ENCODE measurements around the gene MCCC2. TPM values are rescaled to one million over a fixed set of nuclear protein-coding genes. Genes with fewer than 3 reads are reported as not detected.
"Not testable (repeated sequence)": the region's sequence is repeated elsewhere in the genome, so short reads cannot be mapped to it uniquely, and the experiment has no call there.

MCCC2 gene
- total and polyA plus RNA-seq, 2 donors (not counting 1 experiment from before 2014, with no cell fraction given): 25.7 to 49.7 TPM

DNA sequence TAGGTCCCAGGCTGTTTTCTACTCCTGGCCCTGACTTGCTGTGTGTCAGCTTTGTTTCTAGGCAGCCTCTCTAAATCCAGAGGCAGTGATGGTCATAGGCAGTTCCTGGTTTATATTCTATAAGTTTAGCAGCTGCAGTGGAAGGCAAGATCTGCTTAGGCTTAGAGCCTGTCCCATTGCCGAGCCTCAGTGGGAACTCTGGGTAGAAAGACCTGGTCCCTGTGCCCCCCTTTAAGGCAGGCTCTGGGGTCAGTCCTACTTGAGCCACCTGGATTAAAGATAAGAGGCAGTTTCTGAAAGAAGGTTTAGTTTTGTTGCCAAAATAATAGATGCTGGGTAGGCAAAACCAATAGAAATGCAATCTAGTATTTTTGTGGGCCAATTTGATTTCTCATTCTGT is 13.6 kb downstream of the MCCC2 start:
- POLR2A ChIA-PET: no interaction called here
- H3K4me3 ChIP-seq (ENCODE audit: control extremely low read depth in 1 of 5, extremely low read depth in 1 of 5, insufficient read depth in 1 of 5, low read depth in 2 of 5, low read length in 4 of 5): no peak overlapping the region

DNA sequence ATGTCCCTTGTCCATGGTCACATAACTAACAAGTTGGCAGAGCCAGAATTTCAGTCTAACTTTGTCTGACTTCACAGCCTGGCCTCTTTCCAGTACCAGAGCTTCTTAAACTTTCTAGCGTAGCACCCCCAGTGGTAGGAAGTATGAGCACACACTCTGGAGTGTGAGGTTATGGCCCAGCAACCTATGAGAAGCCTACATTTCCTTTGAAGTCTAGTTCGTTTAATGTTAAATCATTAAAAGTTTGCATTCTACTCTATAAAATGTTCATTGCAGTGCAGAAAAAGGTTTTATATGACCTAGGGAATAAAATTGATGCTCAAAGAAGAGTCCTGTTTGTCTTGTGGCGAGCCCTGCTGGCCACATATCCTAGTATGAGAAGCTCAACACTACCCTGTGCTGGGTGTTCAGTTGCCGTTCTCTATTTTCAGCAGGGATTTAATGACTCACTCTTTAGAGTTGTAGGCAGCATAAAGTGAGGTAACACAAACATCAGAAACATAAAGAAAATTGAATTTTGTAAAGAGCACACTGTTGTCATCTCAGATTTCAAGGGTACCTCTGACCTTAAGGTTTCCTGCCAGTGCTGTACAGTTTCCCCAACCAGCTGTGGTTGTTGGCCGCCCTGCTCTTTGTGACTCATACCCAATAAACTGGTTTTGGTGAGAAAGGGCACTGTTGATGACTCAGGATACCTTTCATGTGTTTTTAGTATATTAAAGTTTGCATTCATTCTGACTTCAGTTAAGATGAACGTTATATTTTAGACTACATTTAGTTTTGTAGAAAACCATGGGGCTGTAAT is 14.3 kb downstream of the MCCC2 start:
- intact Hi-C loops (cut with micrococcal nuclease): no loop called here
- Histone ChIP-seq H3K27me3 (replicated peaks in 1 of 4; ENCODE audit: control extremely low read depth in 1 of 4, control insufficient read depth in 3 of 4, insufficient read depth in 4 of 4, low read length in 3 of 4) (no peaks in the 10 kb centered on the region), H3K4me1 (ENCODE audit: control insufficient read depth in 2 of 2, insufficient read depth in 2 of 2, low read length in 2 of 2) (no peaks in the 10 kb centered on the region), H3K36me3 (replicated peaks in 1 of 2; ENCODE audit: control extremely low read depth in 1 of 2, control insufficient read depth in 1 of 2, extremely low read depth in 1 of 2, insufficient read depth in 2 of 2, low read length in 1 of 2) (peaks cover 14 to 62% of the 10 kb centered on the region in 2 experiments), H3K27ac (ENCODE audit: low read length in 2 of 2) (no peak overlapping the region), H3K4me3 (ENCODE audit: control extremely low read depth in 1 of 5, extremely low read depth in 1 of 5, insufficient read depth in 1 of 5, low read depth in 2 of 5, low read length in 4 of 5) (no peak overlapping the region), H3K79me2 (ENCODE audit: control insufficient read depth, insufficient read depth, low read length) (peaks cover 22% of the 10 kb centered on the region), H3K9me3 (ENCODE audit: control extremely low read depth in 1 of 3, control insufficient read depth in 2 of 3, insufficient read depth in 1 of 3, low read length in 2 of 3) (no peaks in the 10 kb centered on the region), H2AFZ (ENCODE audit: insufficient read depth, low read depth, low read length, poor library complexity, severe bottlenecking) (no peak overlapping the region), H4K20me1 (ENCODE audit: control insufficient read depth, insufficient read depth, low read length, poor library complexity, severe bottlenecking) (no peaks in the 10 kb centered on the region), H3K9ac (ENCODE audit: low read length) (no peak overlapping the region), H3K4me2 (replicated peaks; ENCODE audit: low read depth, low read length, poor library complexity, severe bottlenecking) (no peak overlapping the region)
- H3K27ac Mint-ChIP-seq: no peak overlapping the region
- peaks cover 1% of the 10 kb centered on the region for H3K4me1 Mint-ChIP-seq
- ChIA-PET CTCF (interaction anchor here (1.2 to 2.2 kb wide), 4 partner anchors 9 to 125 kb away, joined by 3 to 10 read pairs (median 5); partner anchors contain the start of gene MCCC2), POLR2A (no interaction called here)
- DNase-seq: peak; percentile 50
- H3K9me3 Mint-ChIP-seq (ENCODE audit: insufficient read depth): no peaks in the 10 kb centered on the region
- WGBS (ENCODE audit: insufficient coverage): no CpG with 5 or more reads among the region's 6 CpGs
- no peak overlapping the region for H3K4me3 Mint-ChIP-seq
- TF ChIP-seq, protein P1, sequence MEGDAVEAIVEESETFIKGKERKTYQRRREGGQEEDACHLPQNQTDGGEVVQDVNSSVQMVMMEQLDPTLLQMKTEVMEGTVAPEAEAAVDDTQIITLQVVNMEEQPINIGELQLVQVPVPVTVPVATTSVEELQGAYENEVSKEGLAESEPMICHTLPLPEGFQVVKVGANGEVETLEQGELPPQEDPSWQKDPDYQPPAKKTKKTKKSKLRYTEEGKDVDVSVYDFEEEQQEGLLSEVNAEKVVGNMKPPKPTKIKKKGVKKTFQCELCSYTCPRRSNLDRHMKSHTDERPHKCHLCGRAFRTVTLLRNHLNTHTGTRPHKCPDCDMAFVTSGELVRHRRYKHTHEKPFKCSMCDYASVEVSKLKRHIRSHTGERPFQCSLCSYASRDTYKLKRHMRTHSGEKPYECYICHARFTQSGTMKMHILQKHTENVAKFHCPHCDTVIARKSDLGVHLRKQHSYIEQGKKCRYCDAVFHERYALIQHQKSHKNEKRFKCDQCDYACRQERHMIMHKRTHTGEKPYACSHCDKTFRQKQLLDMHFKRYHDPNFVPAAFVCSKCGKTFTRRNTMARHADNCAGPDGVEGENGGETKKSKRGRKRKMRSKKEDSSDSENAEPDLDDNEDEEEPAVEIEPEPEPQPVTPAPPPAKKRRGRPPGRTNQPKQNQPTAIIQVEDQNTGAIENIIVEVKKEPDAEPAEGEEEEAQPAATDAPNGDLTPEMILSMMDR (IDR thresholded peaks at IDR 0.05): peak; percentile 81
- TF ChIP-seq EZH2 (IDR thresholded peaks at IDR 0.05; ENCODE audit: borderline replicate concordance, insufficient read depth, low read depth, low read length, poor library complexity, severe bottlenecking): no peak
- no peaks in the 10 kb centered on the region for H3K27me3 Mint-ChIP-seq
- ATAC-seq (ENCODE audit: low read depth): peak; percentile 70

More for the DNA sequence above, 13.6 kb downstream of the MCCC2 start:
- TF ChIP-seq EZH2 (IDR thresholded peaks at IDR 0.05; ENCODE audit: borderline replicate concordance, insufficient read depth, low read depth, low read length, poor library complexity, severe bottlenecking): no peak
- TF ChIP-seq, protein P1 (IDR thresholded peaks at IDR 0.05): no peak
- intact Hi-C loops (cut with micrococcal nuclease): no loop called here
- CTCF ChIA-PET: interaction anchor here (0.6 to 2.2 kb wide), 5 partner anchors 8 to 125 kb away, joined by 3 to 10 read pairs (median 4); partner anchors contain the start of gene MCCC2
- Mint-ChIP-seq H3K27me3 (no peaks in the 10 kb centered on the region), H3K4me1 (peaks cover 1% of the 10 kb centered on the region), H3K4me3 (no peak overlapping the region), H3K9me3 (ENCODE audit: insufficient read depth) (no peaks in the 10 kb centered on the region), H3K27ac (no peak overlapping the region)
- Histone ChIP-seq H2AFZ (ENCODE audit: insufficient read depth, low read depth, low read length, poor library complexity, severe bottlenecking) (no peak overlapping the region), H3K27me3 (replicated peaks in 1 of 4; ENCODE audit: control extremely low read depth in 1 of 4, control insufficient read depth in 3 of 4, insufficient read depth in 4 of 4, low read length in 3 of 4) (no peaks in the 10 kb centered on the region), H3K4me2 (replicated peaks; ENCODE audit: low read depth, low read length, poor library complexity, severe bottlenecking) (no peak overlapping the region), H3K9me3 (ENCODE audit: control extremely low read depth in 1 of 3, control insufficient read depth in 2 of 3, insufficient read depth in 1 of 3, low read length in 2 of 3) (no peaks in the 10 kb centered on the region), H3K79me2 (ENCODE audit: control insufficient read depth, insufficient read depth, low read length) (peaks cover 25% of the 10 kb centered on the region), H3K4me1 (ENCODE audit: control insufficient read depth in 2 of 2, insufficient read depth in 2 of 2, low read length in 2 of 2) (no peaks in the 10 kb centered on the region), H3K36me3 (replicated peaks in 1 of 2; ENCODE audit: control extremely low read depth in 1 of 2, control insufficient read depth in 1 of 2, extremely low read depth in 1 of 2, insufficient read depth in 2 of 2, low read length in 1 of 2) (peaks cover 14 to 67% of the 10 kb centered on the region in 2 experiments), H3K27ac (ENCODE audit: low read length in 2 of 2) (peak overlapping the region in 1 of 2 donors; percentile 30), H4K20me1 (ENCODE audit: control insufficient read depth, insufficient read depth, low read length, poor library complexity, severe bottlenecking) (no peaks in the 10 kb centered on the region), H3K9ac (ENCODE audit: low read length) (no peak overlapping the region)
- ATAC-seq (ENCODE audit: low read depth) (no peak), DNase-seq (no peak)
- WGBS (ENCODE audit: insufficient coverage): 100% methylated on average over 1 of the region's 1 CpG

DNA sequence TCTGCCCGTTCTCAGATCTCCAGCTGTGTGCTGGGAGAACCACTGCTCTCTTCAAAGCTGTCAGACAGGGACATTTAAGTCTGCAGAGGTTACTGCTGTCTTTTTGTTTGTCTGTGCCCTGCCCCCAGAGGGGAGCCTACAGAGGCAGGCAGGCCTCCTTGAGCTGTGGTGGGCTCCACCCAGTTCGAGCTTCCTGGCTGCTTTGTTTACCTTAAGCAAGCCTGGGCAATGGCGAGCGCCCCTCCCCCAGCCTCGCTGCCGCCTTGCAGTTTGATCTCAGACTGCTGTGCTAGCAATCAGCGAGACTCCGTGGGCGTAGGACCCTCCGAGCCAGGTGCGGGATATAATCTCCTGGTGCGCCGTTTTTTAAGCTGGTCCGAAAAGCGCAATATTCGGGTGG is 22.8 kb downstream of the MCCC2 start:
- Histone ChIP-seq H3K79me2 (ENCODE audit: control insufficient read depth, insufficient read depth, low read length) (peaks cover 19% of the 10 kb centered on the region), H3K36me3 (replicated peaks in 1 of 2; ENCODE audit: control extremely low read depth in 1 of 2, control insufficient read depth in 1 of 2, extremely low read depth in 1 of 2, insufficient read depth in 2 of 2, low read length in 1 of 2) (peaks cover 6 to 13% of the 10 kb centered on the region in 2 experiments)
- H3K27ac Mint-ChIP-seq; H3K9ac ChIP-seq (ENCODE audit: low read length); H3K27me3 ChIP-seq (replicated peaks in 1 of 4; ENCODE audit: control extremely low read depth in 1 of 4, control insufficient read depth in 3 of 4, insufficient read depth in 4 of 4, low read length in 3 of 4); intact Hi-C loops (cut with micrococcal nuclease); H3K27ac ChIP-seq (ENCODE audit: low read length in 2 of 2); ATAC-seq (ENCODE audit: low read depth); H3K4me1 ChIP-seq (ENCODE audit: control insufficient read depth in 2 of 2, insufficient read depth in 2 of 2, low read length in 2 of 2); H3K4me3 ChIP-seq (ENCODE audit: control extremely low read depth in 1 of 5, extremely low read depth in 1 of 5, insufficient read depth in 1 of 5, low read depth in 2 of 5, low read length in 4 of 5); POLR2A ChIA-PET; H4K20me1 ChIP-seq (ENCODE audit: control insufficient read depth, insufficient read depth, low read length, poor library complexity, severe bottlenecking); H3K27me3 Mint-ChIP-seq; H3K4me1 Mint-ChIP-seq; H3K4me2 ChIP-seq (replicated peaks; ENCODE audit: low read depth, low read length, poor library complexity, severe bottlenecking); H3K4me3 Mint-ChIP-seq; H2AFZ ChIP-seq (ENCODE audit: insufficient read depth, low read depth, low read length, poor library complexity, severe bottlenecking); CTCF ChIA-PET; DNase-seq; H3K9me3 Mint-ChIP-seq (ENCODE audit: insufficient read depth); H3K9me3 ChIP-seq (ENCODE audit: control extremely low read depth in 1 of 3, control insufficient read depth in 2 of 3, insufficient read depth in 1 of 3, low read length in 2 of 3): not testable (repeated sequence)
- WGBS (ENCODE audit: insufficient coverage): 88% methylated on average over 5 of the region's 16 CpGs

Data from B cell (primary cell).